NB4 (cell line): Measurements from ENCODE around the gene GAS6.

ENCODE experiments used
- DNase-seq: peaks from one replicate; pipeline ENCODE4 v3.0.0; 2010; ENCODE audit warnings: low read depth
- H3K4me3 ChIP-seq: one replicate; pipeline ENCODE4 v1.5.1; 2011; ENCODE audit warnings: mild to moderate bottlenecking, low read depth, low read length, moderate library complexity
- MAX ChIP-seq: IDR thresholded peaks from 2 replicates; pipeline ENCODE4 v1.6.1; 2011; ENCODE audit warnings: low read depth, low read length
- MYC ChIP-seq: IDR thresholded peaks from 2 replicates; pipeline ENCODE4 v1.6.1; 2011; ENCODE audit warnings: low read depth, low read length
- POLR2A ChIP-seq: IDR thresholded peaks from 2 replicates; pipeline ENCODE4 v1.6.1; 2011; ENCODE audit warnings: mild to moderate bottlenecking; ENCODE audit not compliant: insufficient read length; ENCODE audit errors: extremely low read depth
- TF ChIP-seq, protein P1 (sequence below): IDR thresholded peaks from one replicate; pipeline ENCODE4 v1.5.1; 2012; ENCODE audit warnings: low read depth, low read length

Gene GAS6

DNA sequence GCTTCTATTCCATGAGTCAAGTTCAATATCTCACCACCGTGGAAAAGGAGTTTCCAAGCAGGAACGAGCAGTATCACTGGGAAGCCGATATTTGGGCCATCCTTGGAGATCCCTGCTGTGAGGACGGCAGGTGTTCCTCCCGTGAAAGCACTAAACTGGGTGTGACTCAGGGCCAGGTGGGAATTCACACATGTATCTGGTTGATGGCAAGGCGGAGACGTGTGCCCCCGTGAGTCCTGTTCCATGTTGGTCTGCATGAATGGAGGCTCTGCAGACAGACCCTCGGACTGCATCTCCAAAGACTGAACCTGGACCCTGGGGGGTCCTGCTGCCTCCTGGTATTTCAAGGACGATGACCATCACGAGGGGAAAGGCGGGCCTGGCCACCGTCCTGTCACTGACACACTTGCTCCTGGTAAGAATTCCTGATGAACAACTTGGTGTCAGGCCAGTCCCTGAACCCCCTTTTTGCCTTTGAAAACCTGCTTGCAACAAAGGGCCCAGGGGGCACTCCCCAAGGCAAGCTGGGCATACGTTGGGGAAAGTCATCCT, 22.8 kb upstream of the GAS6 start:
- TF ChIP-seq POLR2A, result no peak
- TF ChIP-seq MAX, result no peak
- TF ChIP-seq, protein P1, sequence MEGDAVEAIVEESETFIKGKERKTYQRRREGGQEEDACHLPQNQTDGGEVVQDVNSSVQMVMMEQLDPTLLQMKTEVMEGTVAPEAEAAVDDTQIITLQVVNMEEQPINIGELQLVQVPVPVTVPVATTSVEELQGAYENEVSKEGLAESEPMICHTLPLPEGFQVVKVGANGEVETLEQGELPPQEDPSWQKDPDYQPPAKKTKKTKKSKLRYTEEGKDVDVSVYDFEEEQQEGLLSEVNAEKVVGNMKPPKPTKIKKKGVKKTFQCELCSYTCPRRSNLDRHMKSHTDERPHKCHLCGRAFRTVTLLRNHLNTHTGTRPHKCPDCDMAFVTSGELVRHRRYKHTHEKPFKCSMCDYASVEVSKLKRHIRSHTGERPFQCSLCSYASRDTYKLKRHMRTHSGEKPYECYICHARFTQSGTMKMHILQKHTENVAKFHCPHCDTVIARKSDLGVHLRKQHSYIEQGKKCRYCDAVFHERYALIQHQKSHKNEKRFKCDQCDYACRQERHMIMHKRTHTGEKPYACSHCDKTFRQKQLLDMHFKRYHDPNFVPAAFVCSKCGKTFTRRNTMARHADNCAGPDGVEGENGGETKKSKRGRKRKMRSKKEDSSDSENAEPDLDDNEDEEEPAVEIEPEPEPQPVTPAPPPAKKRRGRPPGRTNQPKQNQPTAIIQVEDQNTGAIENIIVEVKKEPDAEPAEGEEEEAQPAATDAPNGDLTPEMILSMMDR, result no peak
- no peak for TF ChIP-seq MYC
- DNase-seq, result no peak
- H3K4me3 ChIP-seq, result no peak overlapping the region

- H3K4me3 ChIP-seq, result no peak overlapping the region
- no peak for DNase-seq
- TF ChIP-seq, protein P1, result no peak
- TF ChIP-seq MYC (no peak), MAX (no peak), POLR2A (no peak)
Measured at GRCh38 chr13:113884821-113885220, 20.9 kb upstream of the GAS6 start.

GRCh38 chr13:113883921-113884804, 20.3 kb upstream of the GAS6 start:
- TF ChIP-seq MYC (no peak), MAX (no peak), POLR2A (no peak)
- no peak overlapping the region for H3K4me3 ChIP-seq
- no peak for DNase-seq

DNA sequence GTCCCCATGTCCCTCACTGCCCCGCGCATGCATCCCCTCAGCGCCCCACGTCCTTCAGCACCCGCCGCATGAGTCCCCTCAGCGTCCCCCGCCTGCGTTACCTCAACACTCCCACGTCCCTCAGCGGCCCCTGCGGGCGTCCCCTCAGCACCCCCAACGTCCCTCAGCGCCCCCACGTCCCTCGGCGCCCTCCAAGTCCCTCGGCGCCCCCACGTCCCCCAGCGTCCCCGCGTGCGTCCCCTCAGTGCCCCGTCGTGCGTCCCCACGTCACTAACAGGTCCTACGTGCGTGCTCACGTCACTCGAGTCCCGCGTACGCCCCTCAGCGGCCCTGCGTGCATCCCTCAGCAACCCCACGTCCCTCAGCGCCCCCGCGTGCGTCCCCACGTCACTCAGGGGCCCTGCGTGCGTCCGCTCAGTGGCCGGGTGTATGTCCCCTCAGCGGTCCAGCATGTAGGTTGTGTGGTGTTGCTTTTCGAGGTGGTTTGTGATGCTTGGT, 19.5 kb upstream of the GAS6 start:
- H3K4me3 ChIP-seq, result no peak overlapping the region
- TF ChIP-seq POLR2A, result no peak
- TF ChIP-seq MYC, result no peak
- no peak for TF ChIP-seq MAX
- TF ChIP-seq, protein P1, result no peak
- DNase-seq, result no peak

- no peak for DNase-seq
- TF ChIP-seq MAX (no peak), POLR2A (no peak), MYC (no peak)
- TF ChIP-seq, protein P1, result no peak
- H3K4me3 ChIP-seq, result no peak overlapping the region
Measured at GRCh38 chr13:113882716-113883115, 18.8 kb upstream of the GAS6 start.

DNA sequence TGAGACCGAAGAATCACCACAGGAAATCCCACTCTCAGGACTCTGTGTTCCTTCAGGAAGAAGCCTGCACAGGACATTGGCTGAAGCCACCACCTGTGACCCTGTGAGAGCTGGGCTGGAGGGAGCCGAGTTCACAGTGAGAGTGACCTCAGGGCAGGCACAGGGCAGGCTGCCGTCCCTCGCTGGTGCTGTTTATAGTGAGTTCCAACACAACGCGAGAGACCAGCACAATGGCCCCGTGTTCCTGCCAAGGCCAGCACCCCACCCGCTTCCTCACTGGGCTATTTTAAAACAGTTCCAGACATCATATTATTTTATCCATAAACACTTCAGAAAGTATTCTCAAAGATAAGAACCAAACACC, 18.4 kb upstream of the GAS6 start:
- DNase-seq, result no peak
- no peak overlapping the region for H3K4me3 ChIP-seq
- no peak for TF ChIP-seq POLR2A
- no peak for TF ChIP-seq MYC
- TF ChIP-seq, protein P1, result no peak
- TF ChIP-seq MAX, result no peak
